NCI-H146 treated with DMSO at 0.1 percent for 48 hours (cell line): Measurements from ENCODE around the gene OR52K1.
"Not testable (repeated sequence)": the region's sequence is repeated elsewhere in the genome, so short reads cannot be mapped to it uniquely, and the experiment has no call there.

ENCODE experiments used
- DNase-seq: peaks from one replicate; lab custom pipeline; 2025; ENCODE audit not compliant: unreplicated experiment; lab: John Stamatoyannopoulos, UW

OR52K1 gene

GRCh38 chr11:4491405-4491804 lies 9.0 kb downstream of the OR52K1 start:
- DNase-seq: not testable (repeated sequence)

GRCh38 chr11:4491878-4492606 lies 9.6 kb downstream of the OR52K1 start:
- DNase-seq: no peak

GRCh38 chr11:4493480-4493818 lies 11.0 kb downstream of the OR52K1 start:
- no peak for DNase-seq

- DNase-seq: no peak
Measured at GRCh38 chr11:4495487-4495886, 13.0 kb downstream of the OR52K1 start.

GRCh38 chr11:4495986-4496385 lies 13.5 kb downstream of the OR52K1 start:
- DNase-seq: no peak

- no peak for DNase-seq
Measured at GRCh38 chr11:4496557-4497248, 14.3 kb downstream of the OR52K1 start.

GRCh38 chr11:4508886-4509285 lies 26.4 kb downstream of the OR52K1 start:
- DNase-seq: no peak

GRCh38 chr11:4511282-4512245 lies 29.1 kb downstream of the OR52K1 start:
- DNase-seq: no peak

GRCh38 chr11:4514196-4514595 lies 31.8 kb downstream of the OR52K1 start:
- no peak for DNase-seq

GRCh38 chr11:4522339-4522738 lies 39.9 kb downstream of the OR52K1 start:
- DNase-seq: no peak

- no peak for DNase-seq
Measured at GRCh38 chr11:4522752-4523151, 40.3 kb downstream of the OR52K1 start.

GRCh38 chr11:4523666-4524065 lies 41.2 kb downstream of the OR52K1 start:
- no peak for DNase-seq

GRCh38 chr11:4527926-4528325 lies 45.5 kb downstream of the OR52K1 start:
- no peak for DNase-seq

- not testable (repeated sequence) for DNase-seq
Measured at GRCh38 chr11:4531686-4532085, 49.2 kb downstream of the OR52K1 start.

GRCh38 chr11:4539603-4540219 lies 57.3 kb downstream of the OR52K1 start:
- DNase-seq: no peak

- DNase-seq: no peak
Measured at GRCh38 chr11:4541071-4541470, 58.6 kb downstream of the OR52K1 start.
